ENCODE data around the gene ZNF460.

GRCh38 chr19:57320180-57321084, 40.1 kb downstream of the ZNF460 start, which contains the start of gene ZNF543:
- TF ChIP-seq CTCF (IDR thresholded peaks at IDR 0.05) (peak in 1 of 3 donors; percentile 19), POLR2A (IDR thresholded peaks at IDR 0.05) (peak; percentile 50)
